ENCODE measurements around the gene P2RY6. TPM values are rescaled to one million over a fixed set of nuclear protein-coding genes. Genes with fewer than 3 reads are reported as not detected.
A peak's percentile ranks its signal among the peaks of the same experiment; 100 is the strongest.

Gene P2RY6
- total and polyA plus RNA-seq, 2 of the 4 experiments (the other 2 are of a cell fraction): 0.44 TPM; not detected in 1

- intact Hi-C loops (cut with micrococcal nuclease) (no loop called here), dilution Hi-C loops (cut with HindIII; ENCODE audit: low sequenced_read_pairs, unreplicated experiment) (no loop called here), in situ Hi-C loops (cut with MboI; ENCODE audit: low sequenced_read_pairs) (no loop called here)
- Histone ChIP-seq H3K4me1 (ENCODE audit: control insufficient read depth, insufficient read depth, low read length) (peaks cover 60% of the 10 kb centered on the region), H2BK15ac (ENCODE audit: low read depth, low read length) (peak overlapping the region; percentile 89; the same call in 2 of the 3 replicates), H3K18ac (ENCODE audit: low read depth, low read length) (peak overlapping the region; percentile 6; the same call in 1 of the 2 replicates), H2BK120ac (ENCODE audit: low read depth, low read length) (peak overlapping the region; percentile 50; the same call in 1 of the 2 replicates), H3K27ac (ENCODE audit: insufficient read depth, low read length) (peak overlapping the region; percentile 87), H2BK5ac (ENCODE audit: low read depth, low read length, poor library complexity, severe bottlenecking) (peak overlapping the region; percentile 75), H2AK5ac (ENCODE audit: low read depth, low read length) (peak overlapping the region; percentile 88), H3K9ac (ENCODE audit: low read depth, low read length) (peak overlapping the region; percentile 83), H3K4ac (ENCODE audit: low read depth, low read length) (peak overlapping the region; percentile 66), H3K36me3 (ENCODE audit: control insufficient read depth, insufficient read depth, low read length) (peaks cover 23% of the 10 kb centered on the region; the same call in 1 of the 2 replicates), H3K4me2 (ENCODE audit: low read depth, low read length) (peak overlapping the region; percentile 95), H3K14ac (replicated peaks; ENCODE audit: low read depth, low read length) (peak overlapping the region; percentile 49), H4K20me1 (ENCODE audit: insufficient read depth, low read length) (peaks cover 92% of the 10 kb centered on the region), H4K5ac (ENCODE audit: low read depth, low read length) (peak overlapping the region; percentile 14), H3K79me1 (ENCODE audit: low read depth in 1 of 2, low read length in 2 of 2) (peaks cover 4 to 67% of the 10 kb centered on the region in 2 experiments; a peak in 2 of 4 replicates), H3K9me3 (ENCODE audit: control insufficient read depth, insufficient read depth, low read length) (no peaks in the 10 kb centered on the region), H4K91ac (ENCODE audit: insufficient read depth, low read depth, low read length) (peak overlapping the region; percentile 88), H3K9me1 (ENCODE audit: insufficient read depth, low read length) (peaks cover 30% of the 10 kb centered on the region), H4K8ac (ENCODE audit: low read depth in 2 of 2, low read length in 2 of 2) (peak overlapping the region; percentile 56 to 86; a peak in 3 of 4 replicates), H2AFZ (replicated peaks; ENCODE audit: low read length, poor library complexity) (no peak overlapping the region), H2BK20ac (ENCODE audit: low read depth, low read length) (no peak overlapping the region), H3K4me3 (ENCODE audit: insufficient read depth, low read depth, low read length) (peak overlapping the region; percentile 47; the same call in 1 of the 2 replicates), H3K23ac (ENCODE audit: low read depth, low read length) (peak overlapping the region; percentile 96), H2AK9ac (replicated peaks; ENCODE audit: low read depth, low read length, poor library complexity) (peak overlapping the region; percentile 98), H3K27me3 (ENCODE audit: control insufficient read depth, insufficient read depth, low read length) (no peaks in the 10 kb centered on the region), H3K56ac (ENCODE audit: extremely low read depth, insufficient read depth, low read length) (peak overlapping the region; percentile 30; the same call in 1 of the 2 replicates)
- no CpG with 5 or more reads among the region's 1 CpG for WGBS, 2 experiments (ENCODE audit: extremely low coverage in 2 of 2, insufficient read length in 1 of 2)
- no TSS peak for BruUV-seq (replicated peaks)
- ATAC-seq (ENCODE audit: low read depth) (no peak), DNase-seq (no peak)
- CTCF ChIA-PET: interaction anchor here (1.6 to 2.3 kb wide), 2 partner anchors 21 to 24 kb away, joined by 4 to 5 read pairs; no protein-coding TSS in a partner anchor
- POLR2A ChIA-PET (ENCODE audit: unreplicated experiment): interaction anchor here (0.6 kb wide), 1 partner anchor 22 kb away, joined by 4 read pairs; no protein-coding TSS in a partner anchor
- TF ChIP-seq SMC3 (IDR thresholded peaks at IDR 0.05; ENCODE audit: low read depth, low read length): no peak
- no peak for TF ChIP-seq RFX5 (IDR thresholded peaks at IDR 0.05; ENCODE audit: low read depth, low read length)
- TF ChIP-seq BHLHE40 (IDR thresholded peaks at IDR 0.05; ENCODE audit: low read depth, low read length): no peak
- TF ChIP-seq CTCF (conservative IDR thresholded peaks at IDR 0.05; ENCODE audit: low read depth, low read length): no peak
- no peak for TF ChIP-seq RCOR1 (IDR thresholded peaks at IDR 0.05; ENCODE audit: insufficient replicate concordance, low read length)
- no peak for TF ChIP-seq FOS (IDR thresholded peaks at IDR 0.05; ENCODE audit: low read depth, low read length)
- no peak for TF ChIP-seq USF2 (IDR thresholded peaks at IDR 0.05; ENCODE audit: low read depth, low read length)
- TF ChIP-seq RAD21 (IDR thresholded peaks at IDR 0.05; ENCODE audit: low read length): no peak
- no peak for TF ChIP-seq POLR2A (IDR thresholded peaks at IDR 0.05; ENCODE audit: low read depth, low read length)
- no peak for TF ChIP-seq ELK1 (IDR thresholded peaks at IDR 0.05; ENCODE audit: borderline replicate concordance, low read depth, low read length)
- TF ChIP-seq CHD1 (IDR thresholded peaks at IDR 0.05; ENCODE audit: low read depth, low read length): no peak
- TF ChIP-seq MAFK (IDR thresholded peaks at IDR 0.05; ENCODE audit: low read depth, low read length): no peak
Observed at GRCh38 chr11:73313652-73314051, 41.5 kb downstream of the P2RY6 start.

All from IMR-90 (cell line).